ENCODE measurements around the gene MYO1E. TPM values are rescaled to one million over a fixed set of nuclear protein-coding genes. Genes with fewer than 3 reads are reported as not detected.

Gene MYO1E
- 10 to 100 TPM; 49.7 to 76.1 (median 65.6) TPM for total RNA-seq

GRCh38 chr15:59372352-59373211, at the start of gene MYO1E:
MYO1E (minus strand) TSS chr15:59372871; CDS start chr15:59372500, 371 bp downstream.
- TF ChIP-seq EP300 (IDR thresholded peaks at IDR 0.05) (no peak), POLR2A (IDR thresholded peaks at IDR 0.05) (peak; percentile 78 to 85), CTCF (IDR thresholded peaks at IDR 0.05) (no peak), POLR2AphosphoS5 (IDR thresholded peaks at IDR 0.05) (peak; percentile 84)
- WGBS, 2 donors (ENCODE audit: low coverage in 1 of 2), result 0% methylated on average over 6 to 12 of the region's 74 CpGs
- Histone ChIP-seq H3K9me3 (no peaks in the 10 kb centered on the region), H3K4me1 (peaks cover 0 to 21% (median 5%) of the 10 kb centered on the region in 3 donors), H3K27me3 (no peaks in the 10 kb centered on the region), H3K4me3 (peak within 1 kb of the TSS; percentile 88), H3K36me3 (no peaks in the 10 kb centered on the region), H3K27ac (peak within 1 kb of the TSS; percentile 90 to 100 (median 94))
- peak; percentile 97 for ATAC-seq

GRCh38 chr15:59420986-59421618, 48.4 kb upstream of the MYO1E start:
- TF ChIP-seq CTCF (IDR thresholded peaks at IDR 0.05), result no peak
- TF ChIP-seq POLR2AphosphoS5 (IDR thresholded peaks at IDR 0.05), result no peak
- no peak for TF ChIP-seq EP300 (IDR thresholded peaks at IDR 0.05)
- no peak overlapping the region for H3K27ac ChIP-seq
- peaks cover 7% of the 10 kb centered on the region for H3K27me3 ChIP-seq
- no peak overlapping the region for H3K4me3 ChIP-seq
- no peaks in the 10 kb centered on the region for H3K9me3 ChIP-seq
- H3K36me3 ChIP-seq, result no peaks in the 10 kb centered on the region
- H3K4me1 ChIP-seq, result no peaks in the 10 kb centered on the region
- ATAC-seq, result no peak
- WGBS, 2 donors (ENCODE audit: low coverage in 1 of 2), result 15 to 20% methylated on average over 6 to 8 of the region's 16 CpGs

- Histone ChIP-seq H3K27ac (no peak overlapping the region), H3K4me1 (no peaks in the 10 kb centered on the region), H3K27me3 (peaks cover 7% of the 10 kb centered on the region), H3K9me3 (no peaks in the 10 kb centered on the region), H3K4me3 (no peak overlapping the region), H3K36me3 (no peaks in the 10 kb centered on the region)
- no peak for ATAC-seq
- TF ChIP-seq CTCF (IDR thresholded peaks at IDR 0.05), result no peak
- TF ChIP-seq POLR2A (IDR thresholded peaks at IDR 0.05), result no peak
- no peak for TF ChIP-seq POLR2AphosphoS5 (IDR thresholded peaks at IDR 0.05)
- WGBS, 2 donors (ENCODE audit: low coverage in 1 of 2), result 86 to 89% methylated on average over 2 to 3 of the region's 3 CpGs
These were observed 47.4 kb upstream of the MYO1E start for GRCh38 chr15:59420108-59420507.

- no peaks in the 10 kb centered on the region for H3K36me3 ChIP-seq
- peaks cover 7% of the 10 kb centered on the region for H3K27me3 ChIP-seq
- no peak overlapping the region for H3K4me3 ChIP-seq
- no peaks in the 10 kb centered on the region for H3K4me1 ChIP-seq
- TF ChIP-seq POLR2AphosphoS5 (IDR thresholded peaks at IDR 0.05) (no peak), CTCF (IDR thresholded peaks at IDR 0.05) (no peak), POLR2A (IDR thresholded peaks at IDR 0.05) (no peak)
- no peak overlapping the region for H3K27ac ChIP-seq
- H3K9me3 ChIP-seq, result no peaks in the 10 kb centered on the region
- ATAC-seq, result no peak
- WGBS, 2 donors (ENCODE audit: low coverage in 1 of 2), result 73 to 82% methylated on average over 1 of the region's 1 CpG
These were observed 46.5 kb upstream of the MYO1E start for GRCh38 chr15:59419170-59419569.

All from gastroesophageal sphincter (tissue), 4 donors.